Transverse colon (tissue), 3 donors: ENCODE measurements around the gene ZNF524.

Source experiments
- EP300 ChIP-seq: sonication (generic); formaldehyde crosslinking; IDR thresholded peaks from one replicate; pipeline ENCODE4 v1.6.1; 2017; ENCODE audit warnings: antibody characterized with exemption, low read depth
- POLR2A ChIP-seq: fragments of 450-650 bp; IDR thresholded peaks from one replicate; pipeline ENCODE4 v1.6.1; 2016; ENCODE audit warnings: antibody characterized with exemption, mild to moderate bottlenecking, moderate library complexity
- TF ChIP-seq, protein P1 (sequence below), 5 experiments: fragments of 200-600 bp in 3 of 5; fragments of 450-650 bp in 2 of 5; sonication (generic) in 3 of 5; IDR thresholded peaks; 1 replicate in 2 of 5; 2 replicates in 3 of 5; pipeline ENCODE4 v1.5.1; 2016 to 2017; ENCODE audit warnings: antibody characterized with exemption in 5 of 5, inconsistent platforms in 3 of 5, mild to moderate bottlenecking in 2 of 5, moderate library complexity in 1 of 5

DNA sequence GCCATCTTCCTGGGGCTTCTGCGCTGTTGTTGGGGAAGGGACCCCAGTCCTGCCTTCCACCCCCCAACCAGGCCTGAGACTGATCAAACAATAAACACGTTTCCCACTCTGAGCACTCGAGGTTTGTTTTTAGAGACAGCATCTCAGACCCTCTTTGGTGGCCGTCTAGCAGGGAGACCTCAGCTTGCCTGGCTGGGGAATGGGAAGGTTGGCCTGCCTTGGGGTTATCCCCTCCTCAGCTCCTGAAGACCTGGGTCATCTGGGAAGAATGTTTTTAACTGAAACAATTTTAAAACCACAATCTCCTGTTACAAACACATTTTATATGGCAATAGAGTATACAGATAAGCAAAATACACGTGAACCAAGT is 45.4 kb downstream of the ZNF524 start:
- TF ChIP-seq, protein P1, sequence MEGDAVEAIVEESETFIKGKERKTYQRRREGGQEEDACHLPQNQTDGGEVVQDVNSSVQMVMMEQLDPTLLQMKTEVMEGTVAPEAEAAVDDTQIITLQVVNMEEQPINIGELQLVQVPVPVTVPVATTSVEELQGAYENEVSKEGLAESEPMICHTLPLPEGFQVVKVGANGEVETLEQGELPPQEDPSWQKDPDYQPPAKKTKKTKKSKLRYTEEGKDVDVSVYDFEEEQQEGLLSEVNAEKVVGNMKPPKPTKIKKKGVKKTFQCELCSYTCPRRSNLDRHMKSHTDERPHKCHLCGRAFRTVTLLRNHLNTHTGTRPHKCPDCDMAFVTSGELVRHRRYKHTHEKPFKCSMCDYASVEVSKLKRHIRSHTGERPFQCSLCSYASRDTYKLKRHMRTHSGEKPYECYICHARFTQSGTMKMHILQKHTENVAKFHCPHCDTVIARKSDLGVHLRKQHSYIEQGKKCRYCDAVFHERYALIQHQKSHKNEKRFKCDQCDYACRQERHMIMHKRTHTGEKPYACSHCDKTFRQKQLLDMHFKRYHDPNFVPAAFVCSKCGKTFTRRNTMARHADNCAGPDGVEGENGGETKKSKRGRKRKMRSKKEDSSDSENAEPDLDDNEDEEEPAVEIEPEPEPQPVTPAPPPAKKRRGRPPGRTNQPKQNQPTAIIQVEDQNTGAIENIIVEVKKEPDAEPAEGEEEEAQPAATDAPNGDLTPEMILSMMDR (IDR thresholded peaks at IDR 0.05), result no peak
- TF ChIP-seq EP300 (no peak), POLR2A (no peak)
